Psoas muscle (tissue), 8 donors: ENCODE data around the gene CABCOCO1. TPM values are rescaled to one million over a fixed set of nuclear protein-coding genes. Genes with fewer than 3 reads are reported as not detected.

Source experiments
- ATAC-seq, 4 donors: fragments of 200-7000 bp; cut with Tn5 transposase; one replicate each; pipeline ENCODE4 v1.9.1; 2020; ENCODE audit warnings: moderate library complexity in 3 of 4, mild to moderate bottlenecking in 2 of 4
- DNase-seq, 2 donors: peaks; one replicate each; pipeline ENCODE4 v3.0.0-alpha.2; 2020
- H3K27ac ChIP-seq: fragments of 200-600 bp; one replicate; pipeline ENCODE4 v1.8.0; 2022
- H3K27me3 ChIP-seq, 3 donors: fragments of 200-600 bp in 1 of 3; one replicate each; pipeline versions ENCODE4 v1.6.1 to v1.8.0; 2013 to 2022; ENCODE audit warnings: low read length in 2 of 3, mild to moderate bottlenecking in 2 of 3, moderate library complexity in 1 of 3; ENCODE audit not compliant: insufficient read depth in 3 of 3
- H3K36me3 ChIP-seq, 2 donors: fragments of 200-600 bp in 1 of 2; one replicate each; pipeline versions ENCODE4 v1.6.1 to v1.8.0; 2013 to 2022; ENCODE audit warnings: low read depth in 1 of 2, mild to moderate bottlenecking in 1 of 2, moderate library complexity in 1 of 2; ENCODE audit not compliant: insufficient read depth in 1 of 2
- H3K4me1 ChIP-seq: fragments of 200-600 bp; one replicate; pipeline ENCODE4 v1.8.0; 2022
- H3K4me3 ChIP-seq: fragments of 200-600 bp; one replicate; pipeline ENCODE4 v1.8.0; 2022; ENCODE audit warnings: mild to moderate bottlenecking
- H3K9me3 ChIP-seq: fragments of 200-600 bp; one replicate; pipeline ENCODE4 v1.8.0; 2022
- WGBS, 3 donors: extraction: QIAGEN DNeasy Blood & Tissue Kit; methylation state at CpG; one replicate each; pipeline versions ENCODE4 v1.1.6 to v1.1.7; 2013; 5-methylcytosine and 5-hydroxymethylcytosine counted together
- intact Hi-C, 2 donors: fragments of 100-400 bp; cut with DNase I; formaldehyde crosslinking; loops; one replicate each; pipeline versions ENCODE4 v1.11.0 to v1.14.2; 2022
- long read RNA-seq, 2 donors: library from polyadenylated mRNA; unstranded; transcript quantifications; one replicate each; pipeline ENCODE4 v2.0.0, GENCODE V29; 2021
- polyA plus RNA-seq, 3 donors: library from polyadenylated mRNA; stranded (reverse); fragments of 200-250 nt; gene quantifications; one replicate each; pipeline ENCODE4 v1.2.3, GENCODE V29; 2013
- total RNA-seq, 4 donors: library from RNA; stranded (reverse); fragmentation: NEBNext Ultra II Directional in 2 of 4; extraction: Animal tissue kit (Norgen Biotek cat#: 25700) in 2 of 4; gene quantifications; one replicate each; pipeline versions ENCODE4 v1.2.1 to v1.2.4, GENCODE V29; 2021 to 2023
- TF ChIP-seq, protein P1 (sequence below): fragments of 200-600 bp; IDR thresholded peaks from one replicate; pipeline ENCODE4 v1.8.0; 2022; ENCODE audit warnings: antibody characterized with exemption
- donor health status: healthy with polysubstance abuse.
- donor health status: DM: no; HTN: no; CAD: no; lungs with moderate emphysema.
- donor health status: Bipolar disorder and iron deficiency.
- donor health status: healthy.
- donor health status: DM: yes; HTN: yes; CAD: no.
- donor health status: DM: no; HTN: no; CAD: no.
- donor health status: DM: no; HTN: no; CAD: no.
- donor health status: DM: yes; HTN: yes; CAD: no.

The CABCOCO1 gene, protein sequence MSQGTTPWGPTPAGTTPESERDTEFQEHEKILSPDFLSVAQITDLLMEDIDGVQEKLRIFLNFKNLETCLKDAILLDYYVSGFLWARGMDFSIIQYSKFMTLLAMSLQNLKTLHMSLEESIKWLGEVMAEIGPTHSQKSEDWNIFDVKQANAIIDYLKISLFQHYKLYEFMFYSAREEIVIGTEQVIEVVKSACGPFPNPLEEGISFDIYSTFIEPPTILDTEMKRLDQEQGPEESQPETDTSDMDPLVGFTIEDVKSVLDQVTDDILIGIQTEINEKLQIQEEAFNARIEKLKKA
- not detected for total RNA-seq
- polyA plus RNA-seq, result under 1 TPM in 2 of 3 donors, not detected in 1; 0.03 to 0.04 TPM
- long read RNA-seq, donor 1, result 0 reads
- long read RNA-seq, donor 2, result 0 reads

DNA sequence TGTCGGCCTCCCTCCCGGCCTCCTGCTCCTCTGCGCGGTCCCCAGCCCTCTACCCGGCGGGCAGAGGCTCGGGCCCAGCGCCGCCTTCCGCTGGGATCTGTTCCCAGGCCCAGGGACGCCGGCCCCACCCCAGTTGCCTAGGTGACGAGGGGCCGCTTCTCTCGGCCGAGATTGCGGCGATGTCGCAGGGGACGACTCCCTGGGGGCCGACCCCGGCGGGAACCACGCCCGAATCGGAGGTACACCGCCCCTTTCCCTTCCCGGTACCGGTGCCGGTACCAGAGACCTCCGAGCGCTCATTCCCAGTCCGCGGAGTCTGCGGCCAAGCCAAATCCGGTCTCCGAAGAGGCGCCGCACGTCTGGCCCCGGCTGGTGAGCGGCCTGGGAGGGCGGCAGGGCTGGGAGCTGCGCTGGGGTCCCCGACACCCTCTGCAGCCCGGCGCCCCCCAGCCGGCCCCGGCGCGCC, at the start of gene CABCOCO1:
Gene CABCOCO1, plus strand, starts transcription at position 136 of the 466 bp plus-strand sequence. Its CDS starts 44 bp downstream, at position 180.
- TF ChIP-seq, protein P1, sequence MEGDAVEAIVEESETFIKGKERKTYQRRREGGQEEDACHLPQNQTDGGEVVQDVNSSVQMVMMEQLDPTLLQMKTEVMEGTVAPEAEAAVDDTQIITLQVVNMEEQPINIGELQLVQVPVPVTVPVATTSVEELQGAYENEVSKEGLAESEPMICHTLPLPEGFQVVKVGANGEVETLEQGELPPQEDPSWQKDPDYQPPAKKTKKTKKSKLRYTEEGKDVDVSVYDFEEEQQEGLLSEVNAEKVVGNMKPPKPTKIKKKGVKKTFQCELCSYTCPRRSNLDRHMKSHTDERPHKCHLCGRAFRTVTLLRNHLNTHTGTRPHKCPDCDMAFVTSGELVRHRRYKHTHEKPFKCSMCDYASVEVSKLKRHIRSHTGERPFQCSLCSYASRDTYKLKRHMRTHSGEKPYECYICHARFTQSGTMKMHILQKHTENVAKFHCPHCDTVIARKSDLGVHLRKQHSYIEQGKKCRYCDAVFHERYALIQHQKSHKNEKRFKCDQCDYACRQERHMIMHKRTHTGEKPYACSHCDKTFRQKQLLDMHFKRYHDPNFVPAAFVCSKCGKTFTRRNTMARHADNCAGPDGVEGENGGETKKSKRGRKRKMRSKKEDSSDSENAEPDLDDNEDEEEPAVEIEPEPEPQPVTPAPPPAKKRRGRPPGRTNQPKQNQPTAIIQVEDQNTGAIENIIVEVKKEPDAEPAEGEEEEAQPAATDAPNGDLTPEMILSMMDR, result peak; percentile 12
- intact Hi-C loops, result no loop called here
- ATAC-seq (peak; percentile 58 to 87 (median 77)), DNase-seq (peak; percentile 42 to 67)
- 1 to 3% (median 2%) methylated on average over 47 to 51 of the region's 51 CpGs for WGBS, 3 donors
- peaks cover 3% of the 10 kb centered on the region for H3K4me1 ChIP-seq
- H3K4me3 ChIP-seq, result peak within 1 kb of the TSS; percentile 70
- H3K27ac ChIP-seq, result no peak within 1 kb of the TSS
- H3K27me3 ChIP-seq, result peaks cover 0 to 8% (median 0%) of the 10 kb centered on the region in 3 donors
- no peaks in the 10 kb centered on the region for H3K36me3 ChIP-seq
- no peaks in the 10 kb centered on the region for H3K9me3 ChIP-seq

DNA sequence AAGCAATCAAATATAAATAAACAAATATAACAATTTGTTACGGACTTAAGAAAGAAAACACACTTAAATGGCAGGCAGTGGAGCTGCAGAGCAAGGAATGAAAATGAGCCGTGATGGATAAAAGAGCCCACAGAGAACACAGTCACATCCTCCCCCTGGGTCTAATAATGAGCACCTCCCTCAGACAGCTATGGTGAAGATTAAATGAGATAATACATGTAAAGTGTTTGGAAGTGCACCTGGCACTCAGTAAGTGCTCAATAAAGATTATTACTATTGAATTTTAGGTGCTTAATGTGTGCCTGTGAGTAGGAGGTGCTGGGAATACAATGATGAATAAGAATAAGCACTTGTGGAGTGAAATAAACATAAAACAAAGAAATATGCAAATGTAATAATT, 49.1 kb upstream of the CABCOCO1 start:
- DNase-seq (no peak), ATAC-seq (no peak)
- no peak overlapping the region for H3K27ac ChIP-seq
- no peaks in the 10 kb centered on the region for H3K9me3 ChIP-seq
- H3K4me3 ChIP-seq, result no peak overlapping the region
- H3K36me3 ChIP-seq, result no peaks in the 10 kb centered on the region
- intact Hi-C loops, result no loop called here
- H3K27me3 ChIP-seq, result no peaks in the 10 kb centered on the region
- no peaks in the 10 kb centered on the region for H3K4me1 ChIP-seq
- TF ChIP-seq, protein P1, result no peak
- WGBS, 3 donors, result 93 to 99% (median 97%) methylated on average over 2 of the region's 2 CpGs

DNA sequence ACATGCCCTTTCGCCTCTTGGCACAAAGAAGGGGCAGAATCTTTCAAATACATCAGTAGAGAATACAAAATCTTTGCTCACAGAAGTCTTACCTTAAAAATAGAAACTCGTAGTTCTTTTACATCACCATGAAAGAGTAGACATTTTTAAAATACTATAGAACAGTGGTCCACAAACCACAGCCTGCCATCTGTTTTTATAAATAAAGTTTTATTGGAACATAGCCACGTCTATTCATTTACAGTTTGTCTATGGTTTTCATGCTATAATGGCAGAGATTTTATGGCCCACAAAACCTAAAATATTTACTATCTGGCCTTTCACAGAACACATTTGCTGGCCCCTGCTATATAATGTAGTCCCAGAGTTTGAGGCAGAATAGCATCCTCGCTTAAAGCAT, 46.1 kb upstream of the CABCOCO1 start:
- Histone ChIP-seq H3K27me3 (no peaks in the 10 kb centered on the region), H3K36me3 (no peaks in the 10 kb centered on the region), H3K9me3 (no peaks in the 10 kb centered on the region), H3K4me1 (no peaks in the 10 kb centered on the region), H3K27ac (no peak overlapping the region), H3K4me3 (no peak overlapping the region)
- no peak for DNase-seq
- TF ChIP-seq, protein P1, result no peak
- WGBS, 3 donors, result 88 to 96% (median 93%) methylated on average over 4 of the region's 4 CpGs
- no peak for ATAC-seq
- intact Hi-C loops, result no loop called here

DNA sequence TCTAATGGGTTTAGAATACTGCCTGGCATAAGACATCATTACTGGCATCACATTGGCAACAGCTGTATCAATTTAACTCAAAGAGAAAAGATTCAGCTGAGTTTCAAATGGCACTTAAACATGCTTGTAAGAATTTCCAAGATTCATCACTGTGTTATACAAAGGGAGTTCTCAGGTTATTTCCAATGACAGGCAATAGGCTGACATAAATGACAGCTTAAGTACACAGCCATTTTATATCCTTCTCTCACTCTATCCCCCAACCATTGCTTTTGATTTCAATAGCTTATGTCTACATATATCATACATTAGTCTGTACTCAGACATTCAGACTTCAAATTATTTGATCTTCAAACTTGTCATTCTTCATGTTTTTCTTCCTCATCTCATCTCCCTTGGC, 45.5 kb upstream of the CABCOCO1 start:
- Histone ChIP-seq H3K27ac (no peak overlapping the region), H3K27me3 (no peaks in the 10 kb centered on the region), H3K4me3 (no peak overlapping the region), H3K36me3 (no peaks in the 10 kb centered on the region), H3K4me1 (no peaks in the 10 kb centered on the region), H3K9me3 (no peaks in the 10 kb centered on the region)
- ATAC-seq, result no peak
- DNase-seq, result no peak
- intact Hi-C loops, result no loop called here
- TF ChIP-seq, protein P1, result no peak

DNA sequence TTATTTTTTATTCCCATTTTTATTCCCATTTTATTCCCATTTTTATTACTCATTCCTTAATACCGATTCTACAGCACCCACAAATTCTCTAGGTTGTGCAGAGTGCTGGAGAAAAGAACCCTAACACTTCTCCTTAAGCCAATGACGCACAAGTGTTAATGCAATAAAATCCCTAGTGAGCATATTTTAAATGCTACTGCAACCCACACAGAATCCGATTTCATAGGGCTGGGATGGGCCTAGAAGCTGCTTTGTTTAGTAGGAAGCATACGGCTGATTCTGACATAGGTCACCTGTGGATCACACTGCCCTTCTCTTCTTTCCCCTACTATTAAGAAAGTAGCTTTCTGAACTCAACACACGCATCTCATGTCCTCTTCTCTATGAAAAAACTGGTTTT, 45.1 kb upstream of the CABCOCO1 start:
- ATAC-seq, result no peak
- H3K4me3 ChIP-seq, result no peak overlapping the region
- H3K9me3 ChIP-seq, result no peaks in the 10 kb centered on the region
- no peak for DNase-seq
- H3K27ac ChIP-seq, result no peak overlapping the region
- H3K4me1 ChIP-seq, result no peaks in the 10 kb centered on the region
- TF ChIP-seq, protein P1, result no peak
- H3K27me3 ChIP-seq, result no peaks in the 10 kb centered on the region
- intact Hi-C loops, result no loop called here
- no peaks in the 10 kb centered on the region for H3K36me3 ChIP-seq
- 54 to 58% (median 56%) methylated on average over 5 of the region's 5 CpGs for WGBS, 3 donors
